ENCODE results near the gene SYT8.

Gene SYT8

DNA sequence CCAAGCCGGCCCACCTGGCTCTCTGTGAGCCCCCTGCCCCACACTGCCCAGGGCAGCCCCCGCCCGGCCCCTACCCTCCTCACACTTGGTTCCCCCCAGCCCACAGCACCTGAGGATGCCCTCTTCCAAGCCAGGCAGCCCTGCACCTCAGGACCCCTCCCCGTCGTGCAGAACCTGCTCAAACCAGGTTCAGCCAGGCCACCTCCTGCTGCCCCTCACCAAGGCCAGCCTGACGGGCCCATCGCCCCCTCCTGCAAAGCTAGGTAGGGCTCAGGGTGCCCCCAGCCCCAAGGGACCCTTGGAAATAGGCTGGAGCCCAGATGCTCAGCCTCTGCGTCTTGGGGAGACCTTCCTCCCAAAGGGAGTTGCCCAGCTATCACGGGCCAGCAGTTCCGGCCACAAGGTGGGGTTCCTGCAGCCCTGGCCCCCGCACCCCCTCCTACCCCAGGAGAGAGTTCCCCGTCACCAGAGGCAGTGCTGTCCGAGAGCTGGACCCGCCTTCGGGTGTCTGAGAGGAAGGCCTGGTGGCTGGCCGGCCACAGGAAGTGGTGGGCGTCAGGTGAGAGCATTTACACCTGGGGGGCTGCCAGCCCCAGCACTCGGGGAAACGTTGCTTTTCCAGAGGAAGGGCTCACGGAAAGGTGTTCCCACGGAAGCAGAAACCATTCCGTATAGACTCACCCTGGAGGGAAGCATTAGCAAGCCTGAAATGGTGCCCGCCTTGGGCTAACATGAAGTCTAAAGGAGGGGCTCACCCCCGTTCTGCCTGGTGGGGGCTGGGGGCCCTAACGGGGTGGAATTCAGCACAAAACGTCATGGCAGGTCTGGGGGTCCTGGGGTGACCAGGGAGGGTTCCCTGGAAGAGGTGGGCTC, 3.2 kb upstream of the SYT8 start:
- TF ChIP-seq, protein P1, sequence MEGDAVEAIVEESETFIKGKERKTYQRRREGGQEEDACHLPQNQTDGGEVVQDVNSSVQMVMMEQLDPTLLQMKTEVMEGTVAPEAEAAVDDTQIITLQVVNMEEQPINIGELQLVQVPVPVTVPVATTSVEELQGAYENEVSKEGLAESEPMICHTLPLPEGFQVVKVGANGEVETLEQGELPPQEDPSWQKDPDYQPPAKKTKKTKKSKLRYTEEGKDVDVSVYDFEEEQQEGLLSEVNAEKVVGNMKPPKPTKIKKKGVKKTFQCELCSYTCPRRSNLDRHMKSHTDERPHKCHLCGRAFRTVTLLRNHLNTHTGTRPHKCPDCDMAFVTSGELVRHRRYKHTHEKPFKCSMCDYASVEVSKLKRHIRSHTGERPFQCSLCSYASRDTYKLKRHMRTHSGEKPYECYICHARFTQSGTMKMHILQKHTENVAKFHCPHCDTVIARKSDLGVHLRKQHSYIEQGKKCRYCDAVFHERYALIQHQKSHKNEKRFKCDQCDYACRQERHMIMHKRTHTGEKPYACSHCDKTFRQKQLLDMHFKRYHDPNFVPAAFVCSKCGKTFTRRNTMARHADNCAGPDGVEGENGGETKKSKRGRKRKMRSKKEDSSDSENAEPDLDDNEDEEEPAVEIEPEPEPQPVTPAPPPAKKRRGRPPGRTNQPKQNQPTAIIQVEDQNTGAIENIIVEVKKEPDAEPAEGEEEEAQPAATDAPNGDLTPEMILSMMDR (IDR thresholded peaks at IDR 0.05), result no peak

DNA sequence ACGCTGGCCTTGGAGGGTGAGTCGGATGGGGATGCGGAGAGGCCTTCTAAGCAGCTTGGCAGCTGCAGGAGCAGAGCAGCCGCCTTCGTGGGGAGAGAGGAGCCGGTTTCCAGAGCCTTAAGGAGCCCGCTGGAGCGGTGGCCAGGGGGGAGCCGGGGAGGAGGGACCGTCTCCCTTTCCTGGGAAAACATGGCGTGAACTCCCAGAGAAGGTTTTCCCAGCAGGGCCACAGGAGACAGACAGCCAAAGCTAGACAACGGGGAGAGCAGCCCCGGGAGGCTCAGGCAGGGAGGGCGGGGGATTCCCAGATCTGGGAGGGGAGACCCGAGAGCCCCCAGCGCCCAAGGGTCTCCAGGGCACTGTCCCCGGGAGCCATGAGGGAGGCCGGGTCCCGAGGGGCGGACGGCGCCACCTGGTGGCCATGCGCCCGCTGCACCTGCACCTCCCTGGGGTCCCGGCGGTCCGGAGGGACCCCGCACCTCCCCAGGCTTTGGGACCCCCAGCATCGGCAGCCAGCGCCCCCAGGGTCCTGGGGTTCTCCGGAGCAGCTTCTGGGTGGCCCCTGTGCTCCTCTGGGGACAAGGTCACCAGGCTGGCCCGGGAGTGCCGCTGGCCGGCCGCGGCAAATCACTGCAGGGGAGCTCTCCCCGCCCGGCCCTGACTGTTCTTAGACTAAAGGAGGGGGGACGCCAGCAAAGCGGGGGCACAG, 2.4 kb upstream of the SYT8 start:
- TF ChIP-seq, protein P1 (IDR thresholded peaks at IDR 0.05), result peak; percentile 98

DNA sequence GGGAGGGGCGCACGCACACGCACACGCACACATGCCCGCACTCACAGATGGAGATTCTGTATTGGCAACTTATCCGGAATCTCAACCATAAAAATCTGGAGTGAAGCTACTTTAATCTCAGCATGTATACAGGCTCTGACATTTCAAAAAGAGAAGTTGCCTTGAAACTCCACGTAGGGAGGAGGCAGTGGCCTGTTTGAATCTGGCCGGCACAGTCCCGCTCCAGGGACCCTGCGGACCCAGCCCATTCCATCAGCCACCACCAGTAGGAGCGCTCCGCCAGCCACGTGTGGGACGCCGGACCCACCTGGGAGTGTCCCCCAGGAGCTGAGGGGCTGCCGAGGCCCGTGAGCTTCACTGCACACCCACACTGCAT, 1.9 kb upstream of the SYT8 start:
- TF ChIP-seq, protein P1 (IDR thresholded peaks at IDR 0.05), result no peak

DNA sequence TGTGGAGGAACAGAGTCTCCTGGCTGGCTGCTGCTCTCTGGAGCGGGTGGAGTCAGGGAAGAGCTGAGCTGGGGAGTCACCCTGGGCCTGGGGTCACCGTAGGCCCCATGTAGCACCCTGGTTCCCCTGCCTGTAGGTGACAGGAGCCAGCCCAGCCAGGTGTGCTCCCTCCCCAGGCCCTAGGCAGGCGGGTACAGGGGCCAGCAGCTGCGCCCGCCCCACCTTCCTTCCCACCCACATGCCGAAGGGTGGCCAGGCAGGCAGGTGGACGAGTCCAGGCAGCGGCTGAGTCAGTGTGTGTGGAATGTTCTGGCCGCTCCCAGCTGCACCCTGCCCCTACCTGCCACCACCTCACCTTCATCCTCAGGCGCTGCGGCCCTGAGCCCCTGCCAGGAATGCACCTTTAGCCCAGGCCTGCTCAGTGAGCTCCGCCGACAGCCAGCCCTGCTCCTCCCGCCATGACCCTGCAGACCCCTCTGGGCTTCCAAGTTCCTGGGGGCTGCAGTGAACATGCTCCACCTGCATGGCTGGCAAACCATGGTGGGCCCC, 654 bp upstream of the SYT8 start:
- TF ChIP-seq, protein P1 (IDR thresholded peaks at IDR 0.05), result no peak

DNA sequence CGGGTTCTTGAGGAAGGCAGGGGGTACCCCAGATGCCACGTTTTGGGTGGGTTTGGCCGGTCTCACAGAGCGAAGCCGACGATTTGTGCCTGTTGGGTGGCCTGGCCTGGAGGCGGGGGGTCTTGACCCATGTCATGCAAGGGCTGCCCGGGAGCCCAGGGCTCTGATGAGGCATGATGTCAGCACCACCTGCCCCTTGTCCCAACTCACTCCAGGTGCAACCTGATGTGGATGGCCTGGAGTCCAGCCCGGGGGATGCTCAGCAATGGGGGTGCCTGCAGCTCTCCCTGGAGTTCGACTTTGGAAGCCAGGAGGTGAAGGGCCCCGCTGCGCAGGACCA, 851 bp downstream of the SYT8 start:
- TF ChIP-seq, protein P1 (IDR thresholded peaks at IDR 0.05), result no peak

DNA sequence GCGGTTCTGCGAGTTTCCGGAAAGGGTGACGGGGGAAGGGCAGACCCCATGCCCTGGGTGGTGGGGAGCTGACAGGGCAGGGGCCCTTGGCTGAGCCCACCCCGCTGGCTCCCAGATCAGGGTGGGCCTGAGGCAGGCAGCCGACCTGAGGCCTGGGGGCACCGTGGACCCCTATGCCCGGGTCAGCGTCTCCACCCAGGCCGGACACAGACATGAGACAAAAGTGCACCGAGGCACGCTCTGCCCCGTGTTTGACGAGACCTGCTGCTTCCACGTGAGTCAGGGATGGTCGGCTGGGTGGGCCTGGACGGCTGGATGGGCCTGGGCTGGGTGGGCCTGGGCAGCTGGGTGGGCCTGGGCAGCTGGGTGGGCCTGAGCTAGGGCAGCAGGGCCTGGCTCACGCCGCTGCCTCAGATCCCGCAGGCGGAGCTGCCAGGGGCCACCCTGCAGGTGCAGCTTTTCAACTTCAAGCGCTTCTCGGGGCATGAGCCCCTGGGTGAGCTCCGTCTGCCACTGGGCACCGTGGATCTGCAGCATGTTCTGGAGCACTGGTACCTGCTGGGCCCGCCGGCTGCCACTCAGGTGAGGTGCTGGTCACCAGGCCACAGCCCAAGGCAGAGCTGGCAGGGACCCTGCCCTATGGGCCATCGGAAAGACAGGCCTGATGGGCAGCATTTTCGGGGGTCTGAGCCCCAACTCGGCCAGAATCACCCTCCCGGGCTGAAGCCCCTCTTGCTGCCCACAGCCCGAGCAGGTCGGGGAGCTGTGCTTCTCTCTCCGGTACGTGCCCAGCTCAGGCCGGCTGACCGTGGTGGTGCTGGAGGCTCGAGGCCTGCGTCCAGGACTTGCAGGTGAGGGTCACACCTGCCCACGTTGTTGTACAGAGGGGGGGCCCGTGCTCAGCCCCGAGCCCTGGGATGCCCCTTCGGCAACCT, 1.5 kb downstream of the SYT8 start:
- TF ChIP-seq, protein P1 (IDR thresholded peaks at IDR 0.05), result no peak

All from LNCAP (cell line).